GM23248 (cell line): ENCODE results near the gene SYAP1.
"Not testable (repeated sequence)": the region's sequence is repeated elsewhere in the genome, so short reads cannot be mapped to it uniquely, and the experiment has no call there.

Source experiments
- EZH2 ChIP-seq: fragments of 200-600 bp; sonication (generic); IDR thresholded peaks from 2 replicates; pipeline ENCODE4 v1.6.1; 2018; ENCODE audit warnings: antibody characterized with exemption, mild to moderate bottlenecking; ENCODE audit not compliant: insufficient read depth, poor library complexity, severe bottlenecking
- EZH2phosphoT487 ChIP-seq: fragments of 200-600 bp; sonication (generic); IDR thresholded peaks from 2 replicates; pipeline ENCODE4 v1.6.1; 2018; ENCODE audit warnings: antibody characterized with exemption, moderate library complexity, mild to moderate bottlenecking, low read depth; ENCODE audit not compliant: insufficient read depth

DNA sequence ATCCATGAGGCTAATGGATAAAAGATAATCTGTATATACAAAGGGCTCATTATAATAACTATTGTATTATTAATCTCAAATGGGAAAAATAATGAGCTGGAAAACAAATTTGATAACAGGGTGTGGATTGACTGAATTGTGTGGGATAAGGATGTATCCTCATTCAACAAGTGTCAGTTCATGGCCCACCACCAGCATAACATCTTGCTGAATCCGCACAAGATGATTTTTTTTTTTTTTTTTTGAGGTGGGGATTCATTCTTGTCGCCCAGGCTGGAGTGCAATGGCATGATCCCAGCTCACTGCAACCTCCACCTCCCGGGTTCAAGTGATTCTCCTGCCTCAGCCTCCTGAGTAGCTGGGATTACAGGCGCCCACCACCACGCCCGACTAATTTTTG is 3.8 kb upstream of the SYAP1 start:
- not testable (repeated sequence) for TF ChIP-seq EZH2phosphoT487, EZH2
